HG03460 (cell line): ENCODE measurements around the gene CHAD.
"Not testable (repeated sequence)": the region's sequence is repeated elsewhere in the genome, so short reads cannot be mapped to it uniquely, and the experiment has no call there.

Experiments
- ATAC-seq: cut with Tn5 transposase; IDR thresholded peaks from one replicate; pipeline ENCODE4 v1.9.1; 2021; ENCODE audit not compliant: unreplicated experiment

The CHAD gene

GRCh38 chr17:50475362-50475761 lies 6.7 kb upstream of the CHAD start:
- ATAC-seq = no peak

GRCh38 chr17:50474523-50474922 lies 5.8 kb upstream of the CHAD start:
- no peak for ATAC-seq

- no peak for ATAC-seq
Measured at GRCh38 chr17:50473901-50474300, 5.2 kb upstream of the CHAD start.

- not testable (repeated sequence) for ATAC-seq
Measured at GRCh38 chr17:50472761-50473161, 4.1 kb upstream of the CHAD start.

GRCh38 chr17:50472286-50472685 lies 3.6 kb upstream of the CHAD start:
- no peak for ATAC-seq

GRCh38 chr17:50471009-50471905 lies 2.6 kb upstream of the CHAD start:
- no peak for ATAC-seq

- ATAC-seq = no peak
Measured at GRCh38 chr17:50470426-50470825, 1.7 kb upstream of the CHAD start.

GRCh38 chr17:50469671-50470305 lies 1.1 kb upstream of the CHAD start:
- no peak for ATAC-seq

- ATAC-seq = no peak
Measured at GRCh38 chr17:50469208-50469605, 527 bp upstream of the CHAD start.

GRCh38 chr17:50467855-50468303 lies 801 bp downstream of the CHAD start:
- ATAC-seq = no peak

- ATAC-seq = no peak
Measured at GRCh38 chr17:50467114-50467854, 1.4 kb downstream of the CHAD start.

- no peak for ATAC-seq
Measured at GRCh38 chr17:50466371-50467113, 2.1 kb downstream of the CHAD start.

GRCh38 chr17:50465635-50466034 lies 3.0 kb downstream of the CHAD start:
- ATAC-seq = no peak

GRCh38 chr17:50465171-50465570 lies 3.5 kb downstream of the CHAD start:
- ATAC-seq = no peak

GRCh38 chr17:50464736-50465135 lies 3.9 kb downstream of the CHAD start:
- no peak for ATAC-seq

GRCh38 chr17:50464121-50464520 lies 4.6 kb downstream of the CHAD start:
- no peak for ATAC-seq

- no peak for ATAC-seq
Measured at GRCh38 chr17:50462446-50462845, 6.2 kb downstream of the CHAD start.

- ATAC-seq = no peak
Measured at GRCh38 chr17:50461550-50462132, 7.0 kb downstream of the CHAD start.

- ATAC-seq = no peak
Measured at GRCh38 chr17:50460831-50461526, 7.7 kb downstream of the CHAD start.

GRCh38 chr17:50459756-50460155 lies 8.9 kb downstream of the CHAD start:
- no peak for ATAC-seq
